ENCODE measurements around the gene KHDRBS2.
A peak's percentile ranks its signal among the peaks of the same experiment; 100 is the strongest.

The KHDRBS2 gene

DNA sequence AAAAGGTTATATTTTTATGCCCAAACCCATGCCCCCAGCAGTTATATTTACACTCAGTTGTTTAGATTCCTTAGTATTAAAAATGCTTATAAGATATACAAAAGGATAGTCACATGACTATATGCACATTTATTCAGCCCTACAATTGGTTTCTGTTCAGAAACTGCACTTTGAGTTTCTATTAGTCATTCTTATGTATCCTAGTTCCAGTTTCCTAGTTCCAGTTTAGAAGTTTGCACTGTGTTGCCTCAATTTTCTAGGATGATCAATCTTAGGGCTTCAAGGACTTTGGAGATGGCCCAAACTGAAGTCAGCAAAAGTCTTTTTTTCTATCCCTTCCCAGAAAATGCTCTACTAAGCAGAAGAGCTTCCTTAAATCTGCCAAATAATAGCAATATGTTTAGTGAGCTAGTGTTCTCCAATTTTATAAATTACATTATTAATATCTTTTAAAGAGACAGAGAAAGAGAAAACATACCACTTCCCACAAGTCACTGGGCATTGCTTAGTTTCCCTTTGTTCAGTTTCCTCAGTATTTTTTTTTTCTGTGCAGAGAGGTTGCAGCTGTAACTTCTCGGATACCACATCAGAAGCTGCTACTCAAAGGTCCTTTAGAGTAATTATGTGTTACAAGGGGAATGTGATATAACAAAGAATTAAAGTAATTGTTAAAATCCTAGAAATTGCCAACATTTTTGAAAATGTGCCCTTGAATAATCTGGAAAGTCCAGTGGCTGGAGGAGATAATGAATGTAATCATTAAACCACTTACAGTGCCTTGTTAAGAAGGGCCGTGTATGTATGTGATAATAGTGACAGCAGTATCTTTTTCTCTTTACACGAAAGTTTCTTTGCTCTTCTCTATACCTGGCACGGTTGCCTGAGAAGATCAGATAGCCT is 138.8 kb downstream of the KHDRBS2 start:
- Mint-ChIP-seq H3K36me3 (ENCODE audit: low read depth) (no peaks in the 10 kb centered on the region), H3K9me3 (no peaks in the 10 kb centered on the region), H3K4me1 (peaks cover 6% of the 10 kb centered on the region), H3K27ac (peak overlapping the region; percentile 5 to 50 (median 25)), H3K4me3 (no peak overlapping the region), H3K27me3 (ENCODE audit: low read depth) (no peaks in the 10 kb centered on the region)
- TF ChIP-seq, protein P1, sequence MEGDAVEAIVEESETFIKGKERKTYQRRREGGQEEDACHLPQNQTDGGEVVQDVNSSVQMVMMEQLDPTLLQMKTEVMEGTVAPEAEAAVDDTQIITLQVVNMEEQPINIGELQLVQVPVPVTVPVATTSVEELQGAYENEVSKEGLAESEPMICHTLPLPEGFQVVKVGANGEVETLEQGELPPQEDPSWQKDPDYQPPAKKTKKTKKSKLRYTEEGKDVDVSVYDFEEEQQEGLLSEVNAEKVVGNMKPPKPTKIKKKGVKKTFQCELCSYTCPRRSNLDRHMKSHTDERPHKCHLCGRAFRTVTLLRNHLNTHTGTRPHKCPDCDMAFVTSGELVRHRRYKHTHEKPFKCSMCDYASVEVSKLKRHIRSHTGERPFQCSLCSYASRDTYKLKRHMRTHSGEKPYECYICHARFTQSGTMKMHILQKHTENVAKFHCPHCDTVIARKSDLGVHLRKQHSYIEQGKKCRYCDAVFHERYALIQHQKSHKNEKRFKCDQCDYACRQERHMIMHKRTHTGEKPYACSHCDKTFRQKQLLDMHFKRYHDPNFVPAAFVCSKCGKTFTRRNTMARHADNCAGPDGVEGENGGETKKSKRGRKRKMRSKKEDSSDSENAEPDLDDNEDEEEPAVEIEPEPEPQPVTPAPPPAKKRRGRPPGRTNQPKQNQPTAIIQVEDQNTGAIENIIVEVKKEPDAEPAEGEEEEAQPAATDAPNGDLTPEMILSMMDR (IDR thresholded peaks at IDR 0.05; ENCODE audit: unreplicated experiment in 3 of 3), result no peak

DNA sequence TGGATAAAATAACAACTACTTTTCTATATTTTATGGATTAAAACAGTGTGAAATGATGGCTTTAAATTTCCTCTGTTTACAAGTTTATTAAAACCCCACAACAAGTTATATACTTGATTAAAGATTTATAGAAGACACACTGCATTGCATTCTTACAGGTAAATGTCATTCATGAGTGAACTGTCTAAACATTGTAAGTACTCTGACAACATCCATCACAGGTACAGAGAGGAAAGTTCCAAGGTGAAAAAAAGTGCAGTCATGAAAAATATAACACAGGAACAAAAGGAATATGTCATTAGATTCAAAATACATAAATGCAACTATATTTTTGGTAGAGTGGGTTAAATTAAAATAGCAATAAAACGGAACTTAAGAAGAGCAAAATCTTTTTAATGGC is 156.9 kb downstream of the KHDRBS2 start:
- no peak overlapping the region for H3K4me3 Mint-ChIP-seq
- H3K36me3 Mint-ChIP-seq (ENCODE audit: low read depth), result peaks cover 5% of the 10 kb centered on the region
- no peak overlapping the region for H3K27ac Mint-ChIP-seq
- TF ChIP-seq, protein P1 (IDR thresholded peaks at IDR 0.05; ENCODE audit: unreplicated experiment in 3 of 3), result no peak
- peaks cover 9% of the 10 kb centered on the region for H3K9me3 Mint-ChIP-seq
- H3K4me1 Mint-ChIP-seq, result no peaks in the 10 kb centered on the region
- H3K27me3 Mint-ChIP-seq (ENCODE audit: low read depth), result no peaks in the 10 kb centered on the region

DNA sequence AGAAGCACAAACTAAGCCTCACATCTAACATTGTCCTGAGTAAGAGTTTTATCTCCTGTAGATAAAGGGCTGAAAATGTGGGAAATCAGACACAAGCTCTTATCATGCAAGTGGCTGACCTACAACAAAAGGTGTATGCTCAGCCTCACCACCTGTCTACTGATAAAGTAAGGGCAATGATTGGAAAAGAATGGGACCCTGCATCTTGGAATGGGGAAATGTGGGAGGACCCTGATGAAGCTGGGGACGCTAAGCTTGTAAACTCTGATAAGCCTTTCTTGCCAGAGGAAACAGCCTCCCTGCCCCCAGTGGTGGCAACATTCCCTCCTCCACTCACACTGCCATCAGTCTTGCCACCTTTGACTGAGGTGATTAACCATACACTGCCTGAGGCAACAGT is 166.6 kb downstream of the KHDRBS2 start:
- H3K27me3 Mint-ChIP-seq (ENCODE audit: low read depth), result no peaks in the 10 kb centered on the region
- peaks cover 8% of the 10 kb centered on the region for H3K9me3 Mint-ChIP-seq
- H3K4me1 Mint-ChIP-seq, result no peaks in the 10 kb centered on the region
- TF ChIP-seq, protein P1 (IDR thresholded peaks at IDR 0.05; ENCODE audit: unreplicated experiment in 3 of 3), result no peak
- no peak overlapping the region for H3K27ac Mint-ChIP-seq
- H3K36me3 Mint-ChIP-seq (ENCODE audit: low read depth), result no peaks in the 10 kb centered on the region
- H3K4me3 Mint-ChIP-seq, result no peak overlapping the region

DNA sequence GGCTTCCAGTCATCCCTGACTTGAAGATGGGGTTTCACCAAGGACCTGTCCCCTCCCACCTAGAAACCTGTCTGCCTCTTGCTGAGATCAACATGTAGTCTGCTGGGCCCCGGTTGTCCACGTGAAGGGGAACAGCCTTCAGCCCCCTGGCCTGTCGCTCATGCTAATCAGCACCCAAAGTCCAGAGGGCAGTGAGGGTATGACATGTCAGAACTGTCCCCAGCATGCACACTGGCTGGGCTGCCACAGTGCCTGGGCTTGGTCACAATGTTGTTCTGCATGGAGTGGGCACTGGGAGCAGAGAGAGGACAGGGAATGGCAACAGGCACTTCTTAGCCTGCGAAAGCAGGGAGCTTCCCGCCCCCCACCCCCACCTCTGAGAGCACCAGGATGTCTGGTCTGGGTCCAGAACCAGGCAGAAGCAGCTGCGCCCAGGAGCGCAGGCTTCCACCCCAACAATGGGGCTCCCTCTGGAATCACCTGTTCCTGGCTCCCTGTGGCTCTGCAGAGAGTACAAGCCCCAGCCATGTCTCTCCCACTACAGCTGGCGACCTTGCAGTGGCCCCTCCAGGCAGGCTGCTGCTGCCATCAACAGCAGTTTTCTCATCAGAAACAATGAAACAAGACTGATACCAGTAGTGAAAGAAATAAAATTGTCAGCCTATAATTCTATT is 182.7 kb downstream of the KHDRBS2 start:
- no peak overlapping the region for H3K27ac Mint-ChIP-seq
- TF ChIP-seq, protein P1 (IDR thresholded peaks at IDR 0.05; ENCODE audit: unreplicated experiment in 3 of 3), result no peak
- no peak overlapping the region for H3K4me3 Mint-ChIP-seq
- no peaks in the 10 kb centered on the region for H3K36me3 Mint-ChIP-seq (ENCODE audit: low read depth)
- no peaks in the 10 kb centered on the region for H3K4me1 Mint-ChIP-seq
- peaks cover 2% of the 10 kb centered on the region for H3K9me3 Mint-ChIP-seq
- H3K27me3 Mint-ChIP-seq (ENCODE audit: low read depth), result no peaks in the 10 kb centered on the region

DNA sequence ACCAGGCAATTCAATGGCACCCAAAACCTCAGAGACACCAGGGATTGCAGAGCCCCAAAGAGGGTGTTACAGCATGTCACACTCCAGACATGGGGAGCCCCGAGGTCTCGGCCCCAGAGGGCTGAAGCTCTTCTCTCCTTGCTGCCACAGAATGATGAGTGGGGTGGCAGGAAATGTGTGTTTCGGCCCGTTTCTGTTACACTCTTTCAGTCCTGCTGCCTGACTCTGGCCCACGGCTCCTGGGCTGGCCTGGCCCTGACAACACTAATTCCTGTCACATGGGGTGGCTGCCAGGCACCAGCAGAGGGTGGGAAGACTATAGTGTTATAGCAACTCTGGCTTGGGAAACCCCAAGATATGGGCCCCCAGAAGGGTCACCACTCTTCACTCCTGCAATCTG is 183.6 kb downstream of the KHDRBS2 start:
- no peak overlapping the region for H3K4me3 Mint-ChIP-seq
- H3K4me1 Mint-ChIP-seq, result no peaks in the 10 kb centered on the region
- no peak overlapping the region for H3K27ac Mint-ChIP-seq
- H3K9me3 Mint-ChIP-seq, result peaks cover 2% of the 10 kb centered on the region
- no peaks in the 10 kb centered on the region for H3K27me3 Mint-ChIP-seq (ENCODE audit: low read depth)
- no peaks in the 10 kb centered on the region for H3K36me3 Mint-ChIP-seq (ENCODE audit: low read depth)
- TF ChIP-seq, protein P1 (IDR thresholded peaks at IDR 0.05; ENCODE audit: unreplicated experiment in 3 of 3), result no peak

Data from nephron (organoid).